Mucosa of gallbladder (tissue), 1 donor: ENCODE measurements around the gene TCEA3. TPM values are rescaled to one million over a fixed set of nuclear protein-coding genes. Genes with fewer than 3 reads are reported as not detected.
"Not testable (repeated sequence)": the region's sequence is repeated elsewhere in the genome, so short reads cannot be mapped to it uniquely, and the experiment has no call there.

ENCODE experiments used
- DNase-seq: peaks from one replicate; pipeline ENCODE4 v3.0.0-alpha.2; 2020; ENCODE audit warnings: low spot score
- total RNA-seq: library from RNA; stranded (reverse); gene quantifications from one replicate; pipeline ENCODE4 v1.2.1, GENCODE V29; 2021
- donor health status: DM: no; HTN: no; CAD: no.

The TCEA3 gene
- total RNA-seq, 1 donor from 2014 or later, result 32.0 TPM

DNA sequence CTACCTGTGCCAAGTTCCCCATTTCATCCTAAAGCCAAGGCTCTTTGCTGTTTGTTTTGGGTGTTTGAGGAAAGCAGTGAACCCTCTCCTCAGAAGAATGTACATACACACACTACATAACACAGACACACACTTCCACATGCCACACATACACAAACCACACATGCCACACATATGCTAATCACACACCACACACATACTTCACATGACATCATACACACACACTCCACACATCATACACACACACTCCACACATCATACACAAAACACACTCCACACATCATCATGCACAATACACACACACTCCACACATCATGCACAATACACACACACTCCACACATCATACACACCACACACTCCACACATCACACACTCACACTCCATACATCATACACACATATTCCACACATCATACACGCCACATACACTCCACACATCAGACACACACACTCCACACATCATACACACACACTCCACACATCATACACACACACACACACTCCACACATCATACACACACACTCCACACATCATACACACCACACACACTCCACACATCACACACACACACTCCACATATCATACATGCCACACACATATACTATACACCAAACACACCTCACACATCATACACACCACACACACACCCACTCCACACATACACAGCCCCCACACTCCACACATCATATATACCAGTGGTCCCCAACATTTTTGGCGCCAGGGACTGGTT is 32.3 kb downstream of the TCEA3 start:
- DNase-seq, result no peak

DNA sequence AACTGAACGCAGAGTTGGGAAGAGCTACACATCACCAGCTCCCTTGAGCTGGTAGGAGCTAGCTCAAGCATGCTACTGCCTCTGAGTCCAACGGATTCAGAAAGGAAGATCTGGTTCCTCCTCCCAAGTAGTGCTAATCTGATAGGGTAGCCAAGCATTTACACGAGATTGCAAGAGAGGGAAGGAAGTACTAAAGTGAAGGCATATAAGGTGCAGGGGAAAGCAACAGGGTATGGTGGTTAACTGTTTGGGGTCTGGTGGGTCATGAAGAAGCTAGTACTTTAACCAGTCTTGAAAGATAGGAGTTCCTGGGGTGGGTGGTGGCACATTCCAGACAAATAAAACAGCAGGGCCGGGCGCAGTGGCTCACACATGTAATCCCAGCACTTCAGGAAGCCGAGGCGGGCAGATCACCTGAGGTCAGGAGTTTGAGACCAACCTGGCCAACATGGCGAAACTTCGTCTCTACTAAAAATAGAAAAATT is 34.7 kb downstream of the TCEA3 start:
- no peak for DNase-seq

DNA sequence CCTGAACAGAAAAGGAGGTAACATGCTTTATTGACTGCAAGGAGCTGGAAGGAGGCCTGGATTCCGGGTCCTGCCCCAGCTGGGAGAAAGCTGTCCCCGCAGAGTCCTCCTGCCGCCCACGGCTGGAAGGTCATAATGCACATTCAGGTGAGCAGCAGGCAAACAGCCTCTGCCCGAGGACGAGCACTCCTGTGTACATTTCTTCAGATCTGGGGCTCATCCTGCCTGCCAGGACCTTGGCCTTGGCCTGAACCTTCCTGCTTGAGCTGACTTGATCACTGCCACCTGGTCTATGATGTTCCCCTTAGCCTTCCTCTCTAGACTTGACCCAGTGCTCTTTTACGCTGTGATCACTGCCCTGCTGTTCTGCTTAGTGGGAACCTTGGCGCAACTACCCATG is 37.1 kb downstream of the TCEA3 start:
- no peak for DNase-seq

DNA sequence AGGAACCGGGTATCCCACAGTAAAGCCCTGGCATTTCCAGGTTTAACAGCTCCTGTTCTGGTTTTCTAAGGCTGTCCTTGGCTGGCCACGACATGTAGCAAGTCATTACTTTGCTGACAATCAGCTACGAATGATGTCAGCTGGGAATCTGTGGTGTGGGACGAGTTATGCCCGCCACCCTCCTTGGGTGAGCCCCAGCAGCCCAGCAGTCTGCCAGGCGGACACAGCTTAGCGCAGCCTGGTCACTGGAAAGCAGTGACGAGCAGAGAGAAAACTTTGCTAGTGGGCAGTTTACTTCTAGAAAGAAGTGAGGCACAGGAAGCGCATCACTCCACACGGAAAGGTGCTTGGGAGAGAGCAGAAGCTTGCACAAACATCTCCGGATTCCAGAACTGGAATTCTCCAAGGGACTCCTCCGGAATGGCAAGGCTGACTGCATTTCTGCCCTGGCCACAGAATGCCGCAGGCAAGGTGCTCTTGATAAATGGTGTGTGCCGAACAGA is 39.4 kb downstream of the TCEA3 start:
- no peak for DNase-seq

DNA sequence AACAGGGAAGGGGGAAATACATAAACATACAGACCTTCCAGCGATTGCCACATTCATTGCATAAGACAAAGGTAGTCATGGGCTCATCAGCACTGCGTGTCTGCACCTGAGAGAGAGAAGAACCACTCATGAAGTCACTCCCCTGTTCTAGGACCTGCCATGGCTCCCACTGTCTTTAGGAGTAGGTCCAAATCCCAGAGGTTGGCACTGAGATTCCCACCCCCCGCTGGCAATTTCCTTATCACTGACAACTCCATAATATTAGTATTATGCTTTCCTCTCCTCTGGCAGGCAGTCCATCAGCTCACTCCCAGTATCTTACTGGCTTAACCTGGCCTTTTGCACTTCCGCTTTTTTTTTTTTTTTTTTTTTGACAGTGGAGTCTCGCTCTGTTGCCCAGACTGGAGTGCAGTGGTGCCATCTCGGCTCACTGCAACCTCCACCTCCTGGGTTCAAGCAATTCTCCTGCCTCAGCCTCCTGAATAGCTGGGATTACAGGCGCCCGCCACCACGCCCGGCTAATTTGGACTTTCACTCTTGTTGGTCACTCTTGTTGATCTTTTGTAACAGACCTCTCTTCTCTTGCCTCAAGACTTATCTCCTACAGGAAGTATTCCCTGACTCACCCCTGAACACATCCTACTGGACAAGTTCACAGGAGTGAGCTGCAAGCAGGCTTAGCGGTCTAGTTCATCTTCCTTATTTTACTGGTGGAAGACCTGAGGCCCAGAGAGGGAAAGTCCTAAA is 40.1 kb downstream of the TCEA3 start:
- DNase-seq, result no peak

DNA sequence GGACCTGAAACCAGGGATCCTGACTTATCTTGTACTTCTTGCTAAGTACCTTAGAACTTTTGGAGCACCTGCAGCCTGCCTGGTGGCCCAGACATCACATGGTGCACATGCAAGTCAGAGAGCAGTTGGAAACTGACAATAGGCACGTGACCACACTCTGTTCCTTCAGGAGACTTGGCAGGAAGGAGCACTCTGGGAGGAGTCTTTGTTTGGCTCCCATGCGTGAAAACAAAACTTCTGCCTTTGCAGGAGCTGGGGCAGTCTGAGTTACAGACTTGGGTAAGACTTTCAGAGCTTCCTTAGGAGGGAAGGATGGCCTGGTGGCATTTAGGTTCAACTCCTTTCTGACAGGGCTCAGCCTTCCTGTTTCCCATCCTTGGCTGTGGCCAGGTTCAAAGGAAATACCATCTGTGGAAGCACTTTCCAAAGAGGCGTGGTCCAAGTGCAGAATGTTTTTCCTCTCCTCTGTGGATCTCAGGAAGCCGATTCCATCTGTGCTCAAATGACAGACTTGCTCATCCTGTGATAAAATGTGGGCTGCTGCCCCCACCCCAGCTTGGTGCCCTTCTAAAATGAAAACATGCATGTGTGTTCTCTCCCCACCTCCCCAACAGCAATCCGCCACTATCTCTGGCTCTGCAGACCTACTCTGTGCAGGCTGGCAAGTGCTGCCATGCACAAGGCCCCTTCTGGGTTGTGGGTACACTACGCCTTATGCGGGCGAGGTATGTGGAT is 40.8 kb downstream of the TCEA3 start:
- no peak for DNase-seq

DNA sequence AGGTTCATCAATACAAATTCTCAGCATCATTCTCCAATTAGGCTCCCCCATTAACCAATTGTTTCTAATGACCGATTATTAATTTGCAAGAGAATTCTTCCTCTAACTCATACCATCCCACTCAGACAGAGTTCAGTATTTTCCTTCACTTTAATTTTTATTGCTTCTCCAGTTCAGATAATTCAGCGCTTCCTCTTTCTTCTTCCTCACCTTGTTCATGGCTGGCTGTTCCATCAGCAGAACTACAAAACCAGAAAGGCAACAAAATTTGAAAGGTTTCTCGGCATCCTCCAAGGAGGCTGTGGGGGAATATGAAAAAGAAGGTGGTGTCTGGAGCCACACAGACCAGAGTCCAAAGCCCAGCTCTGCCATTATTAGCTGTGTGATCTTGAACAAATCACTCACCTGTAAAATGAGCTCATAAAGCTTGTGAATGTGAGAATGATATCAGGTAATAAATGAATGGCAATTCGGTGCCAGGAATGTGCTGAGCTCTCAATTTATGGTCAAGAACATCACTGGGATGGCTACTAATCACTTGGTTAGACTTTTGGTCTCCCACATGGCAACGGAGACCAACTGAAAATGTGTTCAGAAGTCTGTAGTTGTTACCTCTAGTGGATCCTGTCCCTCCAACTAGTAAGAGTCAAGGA is 43.2 kb downstream of the TCEA3 start:
- DNase-seq, result no peak

DNA sequence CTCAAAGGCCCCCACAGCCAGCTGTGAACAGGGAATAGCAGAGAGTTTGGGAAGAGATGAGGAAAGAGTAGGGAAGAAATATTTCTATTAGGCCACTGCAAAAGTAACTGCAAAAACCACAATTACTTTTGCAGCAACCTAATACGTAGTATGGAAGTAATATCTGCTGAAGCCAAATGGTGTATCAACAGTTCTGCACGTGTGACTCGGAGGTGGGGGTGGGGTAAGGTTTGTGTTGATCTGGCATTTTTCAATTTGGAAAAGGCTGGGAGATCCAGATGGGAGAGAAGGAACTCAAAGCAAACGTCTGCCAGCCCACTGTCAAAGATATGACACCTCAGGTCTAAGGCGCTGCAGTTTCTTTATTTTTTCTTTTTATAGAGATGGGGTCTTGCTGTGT is 43.8 kb downstream of the TCEA3 start:
- DNase-seq, result no peak

DNA sequence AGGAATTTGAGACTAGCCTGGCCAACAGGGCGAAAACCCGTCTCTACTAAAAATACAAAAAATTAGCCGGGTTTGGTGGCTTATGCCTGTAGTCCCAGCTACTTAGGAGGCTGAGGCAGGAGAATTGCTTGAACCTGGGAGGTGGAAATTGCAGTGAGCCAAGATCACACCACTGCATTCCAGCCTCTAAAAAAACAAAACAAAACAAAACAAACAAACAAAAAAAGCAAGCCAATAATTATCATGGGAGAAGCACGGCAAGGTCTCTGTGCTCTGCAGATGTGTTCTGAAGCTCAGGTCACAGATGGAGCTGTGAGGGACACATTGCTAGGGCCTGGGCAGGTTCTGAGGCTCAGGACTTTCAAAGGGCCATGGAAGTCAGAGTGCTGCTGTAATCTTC is 44.3 kb downstream of the TCEA3 start:
- DNase-seq, result not testable (repeated sequence)

DNA sequence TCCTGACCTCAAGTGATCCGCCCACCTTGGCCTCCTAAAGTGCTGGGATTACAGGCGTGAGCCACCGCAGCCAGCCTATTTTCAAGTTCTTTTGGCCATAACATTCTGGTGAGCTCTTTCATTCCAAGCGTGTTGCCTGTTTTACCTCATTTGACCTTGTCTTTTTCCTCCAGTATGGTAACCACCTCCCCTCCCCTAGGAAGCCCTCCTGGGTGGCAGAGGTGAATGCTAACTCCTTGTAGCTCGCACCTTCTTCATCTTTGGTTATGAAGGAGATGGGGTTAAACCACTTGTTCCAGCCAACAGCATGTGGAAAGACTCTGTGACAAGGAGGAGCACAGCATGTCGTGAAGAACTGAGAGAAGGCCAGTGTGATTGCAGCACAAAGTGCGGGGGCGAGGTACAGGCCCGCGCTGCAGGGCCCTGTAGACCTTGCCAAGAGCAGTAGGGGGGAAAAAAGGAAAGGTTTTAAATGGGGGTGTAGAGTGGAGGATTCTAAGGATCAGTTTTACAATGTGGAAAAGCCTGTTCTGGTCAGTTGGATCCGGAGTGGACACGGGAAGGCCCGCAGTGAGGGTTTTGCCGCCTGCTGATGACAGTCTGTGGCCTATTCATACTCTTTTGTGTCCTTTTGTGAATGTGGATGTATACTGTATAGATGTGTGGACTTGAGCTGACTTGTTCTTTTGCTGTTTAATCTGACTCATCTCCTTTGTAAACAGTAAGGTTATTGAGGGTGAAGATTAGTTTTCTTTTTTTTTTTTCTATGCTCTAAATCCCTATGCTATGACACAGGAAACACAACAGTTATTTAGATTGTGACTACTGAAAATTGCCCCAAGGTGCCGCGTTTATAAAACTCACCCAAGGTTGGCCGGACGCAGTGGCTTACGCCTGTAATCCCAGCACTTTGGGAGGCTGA is 47.4 kb downstream of the TCEA3 start:
- peak; percentile 44 for DNase-seq

DNA sequence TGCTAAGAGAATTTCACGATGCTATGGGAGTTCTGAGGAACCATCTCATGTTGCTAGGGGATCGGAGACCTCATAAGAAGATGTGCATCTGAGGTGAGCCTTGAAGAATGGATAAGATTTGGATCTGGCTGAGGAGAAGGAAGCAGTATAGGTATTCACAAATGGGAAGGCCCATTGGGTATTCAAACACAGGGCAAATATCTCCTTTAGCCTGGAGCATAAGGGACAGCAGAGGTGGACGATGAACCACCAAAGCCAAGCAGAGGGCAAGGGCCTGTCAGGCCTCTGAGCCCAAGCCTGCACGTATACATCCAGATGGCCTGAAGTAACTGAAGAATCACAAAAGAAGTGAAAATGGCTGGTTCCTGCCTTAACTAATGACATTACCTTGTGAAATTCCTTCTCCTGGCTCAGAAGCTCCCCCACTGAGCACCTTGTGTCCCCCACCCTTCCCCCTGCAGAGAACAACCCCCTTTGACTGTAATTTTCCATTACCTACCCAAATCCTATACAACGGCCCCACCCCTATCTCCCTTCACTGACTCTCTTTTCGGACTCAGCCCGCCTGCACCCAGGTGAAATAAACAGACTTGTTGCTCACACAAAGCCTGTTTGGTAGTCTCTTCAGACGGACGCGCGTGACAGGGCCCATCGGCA is 50.3 kb downstream of the TCEA3 start:
- DNase-seq, result not testable (repeated sequence)

DNA sequence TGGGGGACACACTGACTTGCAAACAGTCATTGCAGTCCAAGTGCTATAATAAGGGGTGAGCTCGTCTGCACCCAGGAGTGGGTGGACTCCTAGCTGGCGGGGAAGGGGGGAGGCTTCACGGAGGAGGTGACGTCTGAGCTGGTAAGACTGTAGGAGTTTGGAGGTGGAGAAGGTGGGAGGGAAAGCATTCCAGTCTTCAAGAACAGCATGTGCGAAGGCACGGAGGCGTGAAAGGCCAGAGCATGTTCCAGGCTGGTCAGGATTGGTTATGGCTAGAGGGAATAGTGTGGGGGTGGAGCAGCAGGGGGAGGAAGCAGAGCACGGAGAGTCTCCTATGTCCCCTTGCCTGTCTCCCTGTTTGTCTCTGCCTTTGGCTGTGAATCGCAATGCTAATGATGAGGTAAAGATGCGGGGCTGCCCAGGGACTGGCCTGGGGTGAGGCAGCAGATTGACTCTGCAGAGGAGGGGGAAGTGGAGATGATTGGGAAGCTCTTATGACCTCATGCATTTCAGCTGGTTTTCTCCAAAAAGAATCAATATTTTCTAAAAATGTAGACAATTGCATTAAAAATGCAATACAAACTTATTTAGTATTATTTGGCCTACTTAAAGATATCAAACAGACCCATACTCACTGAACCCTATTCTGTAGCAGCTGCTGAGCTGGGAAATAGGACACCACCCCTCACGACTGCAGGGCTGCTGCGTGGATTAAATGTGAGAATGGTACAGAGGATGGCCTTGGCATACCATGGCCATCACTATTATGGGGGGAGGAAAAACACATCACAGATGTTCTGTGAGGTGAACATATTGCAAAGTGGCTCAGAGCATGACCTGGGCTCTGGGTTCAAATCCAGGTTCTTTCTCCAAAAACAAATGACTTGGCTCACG is 52.3 kb downstream of the TCEA3 start:
- DNase-seq, result no peak

DNA sequence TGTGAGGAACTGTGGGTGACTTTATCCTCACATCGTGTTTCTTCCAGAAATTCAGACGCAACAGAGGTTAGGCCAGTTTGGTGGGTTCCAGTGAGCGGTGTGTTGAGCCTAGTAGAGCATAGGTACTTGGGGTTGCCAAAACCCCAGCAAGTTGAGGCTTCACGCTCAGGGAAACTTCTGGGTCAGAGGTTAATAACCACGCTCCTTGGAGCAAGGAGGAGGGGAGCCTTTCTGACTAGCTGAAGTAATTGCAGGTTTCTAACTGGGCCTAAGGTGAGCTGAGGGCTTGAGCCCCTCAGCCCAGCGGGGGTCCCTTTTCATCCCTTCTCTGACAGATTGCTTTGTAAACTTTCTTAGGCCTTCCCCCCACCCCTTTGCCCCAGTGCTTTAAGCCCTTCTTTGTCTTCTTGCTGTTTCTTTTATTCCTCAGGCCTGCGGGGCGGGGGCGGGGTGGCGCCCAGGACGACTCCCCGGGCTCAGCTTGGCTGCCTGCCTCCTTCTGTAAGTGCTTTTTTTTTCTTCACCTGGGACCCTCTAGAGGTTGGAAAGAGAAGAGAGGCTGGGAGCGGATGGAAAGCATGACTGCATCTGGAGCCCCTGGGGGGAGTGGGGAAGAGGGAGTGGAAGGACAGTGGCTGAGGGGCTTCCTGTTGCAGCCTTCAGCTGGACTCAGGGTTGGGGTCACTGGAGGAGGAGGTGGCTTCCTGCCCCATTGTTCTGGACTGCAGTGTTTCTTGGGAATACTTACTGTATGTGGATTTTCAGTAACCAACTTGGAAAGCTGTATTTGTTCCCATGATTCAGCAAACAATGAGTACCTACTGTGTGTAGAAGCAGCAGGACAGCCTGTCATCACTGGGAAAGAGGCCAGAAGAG is 53.6 kb downstream of the TCEA3 start:
- no peak for DNase-seq

DNA sequence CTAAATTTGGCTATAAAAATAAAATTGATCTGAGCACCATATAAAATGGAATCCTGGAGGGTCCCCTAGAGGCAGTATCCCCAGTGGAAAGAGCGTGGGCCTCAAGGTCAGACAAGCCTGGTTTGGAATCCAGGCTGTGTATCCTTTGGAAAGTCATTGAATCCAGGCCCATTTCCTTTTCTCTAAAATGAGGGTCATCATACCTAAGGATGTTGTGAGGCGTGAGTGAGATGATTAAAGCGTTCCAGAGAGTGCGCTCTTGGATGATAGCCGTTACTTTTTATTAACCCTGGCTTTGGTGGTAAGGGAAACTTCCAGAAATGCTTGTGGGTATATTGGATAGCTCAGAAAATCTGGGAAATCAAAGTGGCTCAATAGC is 54.2 kb downstream of the TCEA3 start:
- no peak for DNase-seq

DNA sequence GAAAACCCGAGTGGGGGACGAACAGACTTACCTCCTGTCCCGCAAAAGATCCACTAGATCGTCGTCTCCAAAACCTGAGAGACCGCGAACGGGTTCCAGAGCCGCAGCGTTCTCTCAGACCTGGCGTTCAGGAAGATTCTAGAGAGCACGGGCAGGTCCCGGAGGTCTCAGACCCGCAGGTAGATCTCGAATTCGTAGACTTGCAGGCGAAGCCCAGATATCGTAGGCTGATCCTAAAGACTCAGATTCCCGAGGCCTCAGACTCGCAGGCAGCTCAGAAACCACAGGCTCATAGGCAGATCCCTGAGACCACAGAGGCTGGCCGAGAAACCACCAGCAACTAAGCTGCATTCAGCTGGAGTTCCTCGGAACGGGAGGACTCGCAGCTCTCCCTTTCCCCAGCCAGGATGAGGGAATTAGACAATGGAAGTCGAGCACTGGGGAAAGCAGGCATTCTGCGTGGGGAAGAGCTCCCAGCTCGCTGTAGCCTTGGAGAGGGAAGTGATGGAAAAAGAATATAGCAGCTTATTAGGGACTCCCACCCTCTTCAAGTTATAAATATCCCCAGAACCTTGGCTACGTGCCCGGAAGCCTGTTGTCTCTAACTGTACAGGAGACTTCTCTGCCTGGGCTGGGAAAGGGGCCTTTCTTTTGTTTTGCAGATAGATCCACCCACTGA is 55.1 kb downstream of the TCEA3 start, which contains the start of gene ZNF436:
Gene ZNF436 (minus strand): TSS at position 502 of the 679 bp plus-strand sequence. CDS start 1,831 bp downstream, outside the sequence.
- peak; percentile 75 for DNase-seq

DNA sequence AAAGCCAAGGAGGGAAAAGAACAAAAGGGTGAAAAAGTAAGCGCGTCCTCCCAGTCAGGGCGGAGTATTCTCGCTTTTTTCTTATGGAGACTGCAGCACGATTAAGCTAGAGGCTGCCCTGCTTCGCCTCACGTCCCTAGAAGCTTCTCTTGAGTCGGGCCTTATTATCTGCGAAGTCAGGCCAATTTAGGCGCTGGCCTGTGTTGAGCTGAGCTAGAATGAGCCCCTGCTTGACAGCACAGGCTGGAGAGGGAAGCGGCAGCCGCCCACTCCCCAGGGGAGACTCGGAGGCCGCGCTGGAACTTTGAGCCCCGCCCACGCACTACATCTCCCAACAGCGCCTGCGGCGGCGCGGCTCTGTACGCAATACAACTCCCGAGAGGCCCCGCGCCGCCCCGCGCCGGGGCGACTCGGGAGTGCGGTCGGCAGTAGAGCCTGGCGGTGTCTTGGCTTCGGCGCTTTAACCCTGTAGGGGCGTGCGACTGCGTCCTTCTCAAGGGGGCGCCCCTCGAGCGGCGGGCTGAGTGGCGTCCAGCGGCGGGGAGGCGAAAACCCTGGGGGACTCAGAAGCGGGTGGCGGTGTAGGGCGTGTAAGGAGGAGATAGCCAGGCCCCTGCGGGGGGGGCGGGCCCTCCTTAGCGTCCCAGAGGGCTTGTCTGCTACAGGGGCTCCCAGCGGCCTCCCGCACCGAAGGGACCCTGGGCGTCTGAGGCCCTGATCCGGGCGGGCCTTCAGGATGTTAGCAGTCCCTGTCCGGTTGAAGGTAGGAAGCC is 55.8 kb downstream of the TCEA3 start:
- DNase-seq, result peak; percentile 88
